PC-3 (cell line): ENCODE measurements around the gene PRKCD.

Source experiments
- EZH2 ChIP-seq: fragments of 300-600 bp; sonication (generic); IDR thresholded peaks from one replicate; pipeline ENCODE4 v1.6.1; 2017; ENCODE audit warnings: antibody characterized with exemption, mild to moderate bottlenecking, low read length; ENCODE audit not compliant: unreplicated experiment
- EZH2phosphoT487 ChIP-seq: fragments of 300-600 bp; sonication (generic); IDR thresholded peaks from 2 replicates; pipeline ENCODE4 v1.6.1; 2018; ENCODE audit warnings: mild to moderate bottlenecking, antibody characterized with exemption, low read length, borderline replicate concordance
- TF ChIP-seq, protein P1 (sequence below): fragments of 300-600 bp; sonication (generic); conservative IDR thresholded peaks from 2 replicates; pipeline ENCODE4 v1.5.1; 2017; ENCODE audit warnings: antibody characterized with exemption, low read depth, mild to moderate bottlenecking, low read length

DNA sequence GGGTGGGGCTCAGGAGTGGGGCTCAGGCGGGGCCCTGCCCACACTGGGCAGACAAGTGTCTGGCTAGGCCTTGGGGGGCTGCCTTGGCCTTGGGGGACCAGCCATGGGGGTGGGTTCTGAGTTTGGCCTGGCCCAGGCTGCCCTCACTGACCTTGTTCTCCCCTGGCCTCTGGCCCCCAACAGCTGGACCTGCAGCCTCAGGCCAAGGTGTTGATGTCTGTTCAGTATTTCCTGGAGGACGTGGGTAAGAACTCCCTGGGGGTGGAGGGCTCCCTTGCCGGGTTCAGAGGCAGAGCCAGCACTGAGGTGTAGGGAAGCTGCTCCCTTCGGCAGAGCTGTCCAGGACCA, 20.0 kb downstream of the PRKCD start:
- TF ChIP-seq, protein P1, sequence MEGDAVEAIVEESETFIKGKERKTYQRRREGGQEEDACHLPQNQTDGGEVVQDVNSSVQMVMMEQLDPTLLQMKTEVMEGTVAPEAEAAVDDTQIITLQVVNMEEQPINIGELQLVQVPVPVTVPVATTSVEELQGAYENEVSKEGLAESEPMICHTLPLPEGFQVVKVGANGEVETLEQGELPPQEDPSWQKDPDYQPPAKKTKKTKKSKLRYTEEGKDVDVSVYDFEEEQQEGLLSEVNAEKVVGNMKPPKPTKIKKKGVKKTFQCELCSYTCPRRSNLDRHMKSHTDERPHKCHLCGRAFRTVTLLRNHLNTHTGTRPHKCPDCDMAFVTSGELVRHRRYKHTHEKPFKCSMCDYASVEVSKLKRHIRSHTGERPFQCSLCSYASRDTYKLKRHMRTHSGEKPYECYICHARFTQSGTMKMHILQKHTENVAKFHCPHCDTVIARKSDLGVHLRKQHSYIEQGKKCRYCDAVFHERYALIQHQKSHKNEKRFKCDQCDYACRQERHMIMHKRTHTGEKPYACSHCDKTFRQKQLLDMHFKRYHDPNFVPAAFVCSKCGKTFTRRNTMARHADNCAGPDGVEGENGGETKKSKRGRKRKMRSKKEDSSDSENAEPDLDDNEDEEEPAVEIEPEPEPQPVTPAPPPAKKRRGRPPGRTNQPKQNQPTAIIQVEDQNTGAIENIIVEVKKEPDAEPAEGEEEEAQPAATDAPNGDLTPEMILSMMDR = no peak
- TF ChIP-seq EZH2 = no peak
- no peak for TF ChIP-seq EZH2phosphoT487
